H1 (cell line): Measurements from ENCODE around the gene AP2B1. TPM values are rescaled to one million over a fixed set of nuclear protein-coding genes. Genes with fewer than 3 reads are reported as not detected.

Experiments
- BCL11A ChIP-seq, 2 experiments: IDR thresholded peaks; one replicate each; pipeline ENCODE4 v1.6.1; 2011; ENCODE audit warnings: low read depth in 2 of 2, low read length in 2 of 2, mild to moderate bottlenecking in 2 of 2
- CHD1 ChIP-seq: IDR thresholded peaks from 2 replicates; pipeline ENCODE4 v1.6.1; 2012; ENCODE audit warnings: low read depth, low read length, improper control_type of control experiment
- CTBP2 ChIP-seq: IDR thresholded peaks from 2 replicates; pipeline ENCODE4 v1.7.0; 2011; ENCODE audit warnings: borderline replicate concordance, mild to moderate bottlenecking, moderate library complexity, mixed read lengths, low read length; ENCODE audit not compliant: insufficient read depth, insufficient read length
- EP300 ChIP-seq, 2 experiments: IDR thresholded peaks; 1 replicate in 1 of 2; 2 replicates in 1 of 2; pipeline ENCODE4 v1.6.1; 2011 to 2012; ENCODE audit warnings: low read depth in 2 of 2, low read length in 2 of 2, mild to moderate bottlenecking in 2 of 2, borderline replicate concordance in 1 of 2, inconsistent platforms in 1 of 2, moderate library complexity in 1 of 2
- EZH2 ChIP-seq: fragments of 200-600 bp; sonication (generic); IDR thresholded peaks from 2 replicates; pipeline ENCODE4 v1.7.1; 2012; ENCODE audit warnings: low read depth, mild to moderate bottlenecking, moderate library complexity, low read length, inconsistent platforms; ENCODE audit not compliant: severe bottlenecking
- FOSL1 ChIP-seq: IDR thresholded peaks from 2 replicates; pipeline ENCODE4 v1.6.1; 2011; ENCODE audit warnings: mild to moderate bottlenecking, low read depth, low read length, moderate library complexity; ENCODE audit not compliant: insufficient read depth
- KDM4A ChIP-seq: IDR thresholded peaks from one replicate; pipeline ENCODE4 v1.7.1; 2012; ENCODE audit warnings: low read depth, mild to moderate bottlenecking, moderate library complexity, low read length, inconsistent platforms; ENCODE audit not compliant: severe bottlenecking
- PHF8 ChIP-seq: fragments of 200-600 bp; sonication (generic); conservative IDR thresholded peaks from 2 replicates; pipeline ENCODE4 v1.7.1; 2012; ENCODE audit warnings: low read depth, mild to moderate bottlenecking, inconsistent platforms, low read length, moderate library complexity
- POLR2A ChIP-seq, 2 experiments: IDR thresholded peaks; 1 replicate in 1 of 2; 2 replicates in 1 of 2; pipeline ENCODE4 v1.6.1; 2011; ENCODE audit warnings: low read depth in 2 of 2, low read length in 2 of 2, mild to moderate bottlenecking in 2 of 2; ENCODE audit errors: control extremely low read depth in 1 of 2
- POLR2AphosphoS5 ChIP-seq: IDR thresholded peaks from 2 replicates; pipeline ENCODE4 v1.6.1; 2011; ENCODE audit warnings: low read depth, low read length
- RNF2 ChIP-seq: fragments of 200-900, 300-1000 bp; sonication (generic); IDR thresholded peaks from 2 replicates; pipeline ENCODE4 v1.7.1; 2016; ENCODE audit warnings: borderline replicate concordance, low read depth, mild to moderate bottlenecking, antibody characterized with exemption, low read length; ENCODE audit not compliant: poor library complexity, severe bottlenecking; ENCODE audit errors: missing control alignments
- TAF1 ChIP-seq: IDR thresholded peaks from 2 replicates; pipeline ENCODE4 v1.6.1; 2011; ENCODE audit warnings: mild to moderate bottlenecking, low read depth, low read length
- TEAD4 ChIP-seq: IDR thresholded peaks from 2 replicates; pipeline ENCODE4 v1.6.1; 2012; ENCODE audit warnings: low read depth, low read length, inconsistent platforms, mixed read lengths
- polyA plus RNA-seq, 7 experiments: library from polyadenylated mRNA; depleted of rRNA in 3 of 7; stranded (reverse) in 5 of 7; unstranded in 2 of 7; fragments of >200 nt in 5 of 7; fragments of 200-250 nt in 2 of 7; gene quantifications; 1 replicate in 5 of 7; 2 replicates in 1 of 7; 4 replicates in 1 of 7; pipeline versions ENCODE4 v1.2.1 to v1.2.3, GENCODE V29; 2011 to 2013; ENCODE audit warnings: missing spikeins in 2 of 7, mixed read lengths in 2 of 7
- total RNA-seq: library from RNA; stranded (reverse); fragmentation: NEBNext Ultra II Directional; extraction: Animal tissue kit (Norgen Biotek cat#: 25700); gene quantifications from 2 replicates; pipeline ENCODE4 v1.2.1, GENCODE V29; 2021
- TF ChIP-seq, protein P1 (sequence below): IDR thresholded peaks from 2 replicates; pipeline ENCODE4 v1.6.1; 2012; ENCODE audit warnings: inconsistent platforms

Gene AP2B1
- total and polyA plus RNA-seq, 2 of the 8 experiments (the other 6 are each of a cell fraction or from before 2014, with no cell fraction given) = 95.5 to 199 TPM

DNA sequence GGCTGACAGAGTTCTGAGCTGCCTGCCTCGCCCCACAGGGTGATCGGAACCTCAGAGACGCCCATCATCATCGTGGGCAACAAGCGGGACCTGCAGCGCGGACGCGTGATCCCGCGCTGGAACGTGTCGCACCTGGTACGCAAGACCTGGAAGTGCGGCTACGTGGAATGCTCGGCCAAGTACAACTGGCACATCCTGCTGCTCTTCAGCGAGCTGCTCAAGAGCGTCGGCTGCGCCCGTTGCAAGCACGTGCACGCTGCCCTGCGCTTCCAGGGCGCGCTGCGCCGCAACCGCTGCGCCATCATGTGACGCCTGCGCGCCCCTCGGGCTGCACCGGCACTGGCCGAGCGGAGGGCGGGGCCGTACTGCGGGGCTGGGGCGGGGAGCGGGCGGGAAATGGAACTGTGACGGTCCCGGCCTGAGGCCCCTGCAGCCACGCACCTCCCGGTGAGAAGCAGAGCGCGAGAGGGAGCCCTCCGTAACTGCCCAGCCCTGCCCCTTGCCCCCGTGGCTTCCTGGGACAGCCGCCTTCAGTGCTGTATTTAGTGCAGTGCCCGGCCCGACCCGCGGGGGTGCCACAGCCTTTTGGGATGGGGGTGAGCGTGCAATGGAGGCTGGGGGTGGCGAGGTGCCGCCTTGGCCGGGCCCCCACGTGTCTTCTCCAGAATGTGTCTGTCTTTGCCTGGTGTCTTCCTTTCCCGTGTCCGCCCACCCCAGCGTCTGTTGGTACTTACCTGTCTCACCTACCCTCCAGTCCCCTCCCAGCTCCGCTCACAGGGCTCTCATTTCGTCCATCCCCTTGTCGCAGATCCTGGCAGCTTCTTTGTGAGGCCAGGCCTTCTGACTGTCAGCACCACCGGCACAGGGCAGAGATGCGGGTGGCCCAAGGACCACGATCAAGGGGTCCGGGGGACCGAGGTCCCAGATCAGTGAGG lies 154.1 kb downstream of the AP2B1 start (continued):
- TF ChIP-seq POLR2AphosphoS5 = 0 out of 2 replicates have a peak, but pooled peaks have one; percentile 12
- TF ChIP-seq KDM4A = no peak
- TF ChIP-seq, protein P1, sequence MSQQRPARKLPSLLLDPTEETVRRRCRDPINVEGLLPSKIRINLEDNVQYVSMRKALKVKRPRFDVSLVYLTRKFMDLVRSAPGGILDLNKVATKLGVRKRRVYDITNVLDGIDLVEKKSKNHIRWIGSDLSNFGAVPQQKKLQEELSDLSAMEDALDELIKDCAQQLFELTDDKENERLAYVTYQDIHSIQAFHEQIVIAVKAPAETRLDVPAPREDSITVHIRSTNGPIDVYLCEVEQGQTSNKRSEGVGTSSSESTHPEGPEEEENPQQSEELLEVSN = peak; percentile 100
- peak; percentile 70 for TF ChIP-seq RNF2
- TF ChIP-seq EP300 (IDR thresholded peaks at IDR 0.05; ENCODE audit: borderline replicate concordance in 1 of 2, low read depth in 2 of 2, low read length in 2 of 2) = no peak
- no peak for TF ChIP-seq EZH2
- no peak for TF ChIP-seq FOSL1
- no peak for TF ChIP-seq BCL11A (IDR thresholded peaks at IDR 0.05; ENCODE audit: low read depth in 2 of 2, low read length in 2 of 2)
- TF ChIP-seq TAF1 = no peak
- no peak for TF ChIP-seq CTBP2
- peak; percentile 33; the same call in 1 of the 2 replicates for TF ChIP-seq TEAD4
- 0 out of 3 replicates have a peak, but pooled peaks of 1 of the 2 experiments have one; percentile 6 for TF ChIP-seq POLR2A (IDR thresholded peaks at IDR 0.05; ENCODE audit: control extremely low read depth in 1 of 2, low read depth in 2 of 2, low read length in 2 of 2)
- TF ChIP-seq CHD1 = no peak
- TF ChIP-seq PHF8 = no peak
